ENCODE measurements around the gene CDK5RAP2. TPM values are rescaled to one million over a fixed set of nuclear protein-coding genes. Genes with fewer than 3 reads are reported as not detected.

CDK5RAP2 gene
- total RNA-seq, 2 experiments from 2014 or later: 76.0 to 81.6 TPM

- no peak for DNase-seq (ENCODE audit: low spot score)
- H3K79me2 ChIP-seq (ENCODE audit: insufficient read depth, low read depth, low read length): no peaks in the 10 kb centered on the region
- ChIA-PET POLR2A (interaction anchor here (0.9 kb wide), 1 partner anchor 54 kb away, joined by 3 read pairs; no protein-coding TSS in a partner anchor), CTCF (ENCODE audit: unreplicated experiment) (no interaction called here)
- H3K4me3 ChIP-seq (ENCODE audit: low read depth, low read length, poor library complexity, severe bottlenecking): no peak overlapping the region
- no peaks in the 10 kb centered on the region for H4K20me1 ChIP-seq (ENCODE audit: insufficient read depth, low read length)
- H3K36me3 ChIP-seq (ENCODE audit: insufficient read depth, low read length): peaks cover 91% of the 10 kb centered on the region
- TF ChIP-seq CTCF (conservative IDR thresholded peaks at IDR 0.05; ENCODE audit: low read length) (no peak), EZH2phosphoT487 (IDR thresholded peaks at IDR 0.05; ENCODE audit: borderline replicate concordance, low read depth, low read length) (no peak)
- intact Hi-C loops (cut with micrococcal nuclease; ENCODE audit: unreplicated experiment): no loop called here
- H3K4me2 ChIP-seq (ENCODE audit: low read length): no peak overlapping the region
- no peak overlapping the region for H3K27ac ChIP-seq (ENCODE audit: low read depth, low read length, poor library complexity, severe bottlenecking)
- BruUV-seq (replicated peaks): no TSS peak
- H3K4me1 ChIP-seq (ENCODE audit: insufficient read depth, low read length, poor library complexity, severe bottlenecking): no peaks in the 10 kb centered on the region
- no peak overlapping the region for H2AFZ ChIP-seq (ENCODE audit: low read length)
- no peaks in the 10 kb centered on the region for H3K9me2 ChIP-seq (ENCODE audit: insufficient read depth, low read length)
- no peaks in the 10 kb centered on the region for H3K9me3 ChIP-seq (ENCODE audit: low read length)
Observed at GRCh38 chr9:120481248-120481647, 98.7 kb downstream of the CDK5RAP2 start.

- POLR2A ChIA-PET: no interaction called here
- Histone ChIP-seq H2AFZ (ENCODE audit: low read length) (no peak overlapping the region), H4K20me1 (ENCODE audit: insufficient read depth, low read length) (no peaks in the 10 kb centered on the region)
Observed at GRCh38 chr9:120480707-120481106, 99.3 kb downstream of the CDK5RAP2 start.

More at GRCh38 chr9:120480707-120481106, 99.3 kb downstream of the CDK5RAP2 start:
- CTCF ChIA-PET (ENCODE audit: unreplicated experiment): no interaction called here
- TF ChIP-seq CTCF (conservative IDR thresholded peaks at IDR 0.05; ENCODE audit: low read length): no peak
- TF ChIP-seq EZH2phosphoT487 (IDR thresholded peaks at IDR 0.05; ENCODE audit: borderline replicate concordance, low read depth, low read length): no peak
- Histone ChIP-seq H3K4me3 (ENCODE audit: low read depth, low read length, poor library complexity, severe bottlenecking) (no peak overlapping the region), H3K27ac (ENCODE audit: low read depth, low read length, poor library complexity, severe bottlenecking) (no peak overlapping the region), H3K9me2 (ENCODE audit: insufficient read depth, low read length) (no peaks in the 10 kb centered on the region), H3K9me3 (ENCODE audit: low read length) (no peaks in the 10 kb centered on the region), H3K4me1 (ENCODE audit: insufficient read depth, low read length, poor library complexity, severe bottlenecking) (no peaks in the 10 kb centered on the region), H3K79me2 (ENCODE audit: insufficient read depth, low read depth, low read length) (no peaks in the 10 kb centered on the region), H3K4me2 (ENCODE audit: low read length) (no peak overlapping the region), H3K36me3 (ENCODE audit: insufficient read depth, low read length) (peaks cover 90% of the 10 kb centered on the region)
- BruUV-seq (replicated peaks): no TSS peak
- DNase-seq (ENCODE audit: low spot score): no peak
- intact Hi-C loops (cut with micrococcal nuclease; ENCODE audit: unreplicated experiment): no loop called here

Data from OCI-LY7 (cell line).